ENCODE data around the gene MUC5B.

The MUC5B gene

GRCh38 chr11:1310772-1311468 lies 88.1 kb downstream of the MUC5B start:
- peaks cover 6% of the 10 kb centered on the region; the same call in 1 of the 2 replicates for H3K9me3 ChIP-seq (ENCODE audit: control insufficient read depth, insufficient read depth, low read length)
- H3K4me1 ChIP-seq (ENCODE audit: insufficient read depth, low read length) = no peaks in the 10 kb centered on the region
- no peaks in the 10 kb centered on the region for H3K36me3 ChIP-seq (ENCODE audit: insufficient read depth, low read length)
- no peak overlapping the region; the same call in 1 of the 2 replicates for H3K9ac ChIP-seq (ENCODE audit: low read depth, low read length)
